22Rv1 (cell line): ENCODE data around the gene GRM8.

Source experiments
- H3K27ac ChIP-seq: fragments of 450-650 bp; 2 replicates; pipeline ENCODE4 v1.5.1; 2017
- CTCF ChIP-seq: fragments of 450-650 bp; IDR thresholded peaks from 2 replicates; pipeline ENCODE4 v1.5.1; 2017; ENCODE audit warnings: mild to moderate bottlenecking
- ZFX ChIP-seq: fragments of 450-650 bp; IDR thresholded peaks from 2 replicates; pipeline ENCODE4 v1.6.1; 2017; ENCODE audit warnings: antibody characterized with exemption, borderline replicate concordance

Gene GRM8

DNA sequence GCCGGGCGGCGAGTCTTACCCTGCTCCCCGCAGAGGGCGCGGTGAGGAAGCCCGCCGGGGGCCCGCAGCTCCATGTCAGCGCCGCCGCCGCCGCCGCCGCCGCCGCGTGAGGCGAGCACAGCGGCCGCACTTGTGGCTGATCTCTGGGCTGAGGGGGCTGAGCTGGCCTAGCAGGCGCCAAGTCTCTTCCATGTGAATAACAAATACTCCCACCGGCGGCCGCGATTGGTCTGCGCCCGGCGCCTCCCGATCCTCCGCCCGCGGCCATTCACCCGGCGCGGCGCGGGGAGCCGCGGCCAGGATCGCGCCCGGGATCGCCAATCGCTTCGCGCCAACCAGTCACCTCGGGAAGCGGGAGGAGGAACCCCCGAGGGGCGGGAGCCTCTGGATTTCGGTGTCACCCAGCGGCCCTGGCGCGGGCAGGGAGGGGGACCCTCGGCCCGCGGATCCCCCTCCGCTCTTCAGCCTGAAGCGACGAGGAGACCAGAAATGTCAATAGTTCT, at the start of gene GRM8:
GRM8 (minus strand) TSS at position 164 of the 503 bp plus-strand sequence.
- TF ChIP-seq CTCF (no peak; the same call in 1 of the 2 replicates), ZFX (no peak)
- H3K27ac ChIP-seq: peak within 1 kb of the TSS; percentile 90

DNA sequence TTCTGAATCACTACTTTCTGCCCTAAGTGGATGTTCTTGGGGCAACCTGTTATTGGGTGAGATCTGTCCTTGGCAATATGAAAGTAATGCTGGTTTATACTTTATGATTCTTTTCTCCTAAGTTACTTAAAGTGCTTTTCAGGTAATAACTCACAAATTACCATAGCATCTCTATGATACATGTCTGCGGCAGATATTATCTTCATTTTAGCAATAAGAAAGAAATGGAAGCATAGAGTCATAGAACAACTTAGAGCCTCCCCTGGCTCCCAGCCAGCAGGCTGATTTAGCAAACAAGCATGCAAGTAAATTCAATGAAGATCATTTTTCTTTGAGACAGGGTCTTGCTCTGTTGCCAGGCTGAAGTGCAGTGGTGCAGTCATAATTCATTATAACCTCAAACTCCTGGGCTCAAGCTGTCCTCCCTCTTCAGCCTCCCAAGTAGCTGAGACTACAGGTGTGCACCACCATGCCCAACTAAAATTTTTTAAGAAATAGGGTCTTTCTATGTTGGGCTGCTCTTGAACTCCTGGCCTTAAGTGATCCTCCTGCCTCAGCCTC, 38.1 kb upstream of the GRM8 start:
- no peak overlapping the region for H3K27ac ChIP-seq
- TF ChIP-seq CTCF (no peak), ZFX (no peak)

- TF ChIP-seq CTCF (no peak), ZFX (no peak)
- H3K27ac ChIP-seq: no peak overlapping the region
These were observed 37.4 kb upstream of the GRM8 start for GRCh38 chr7:127290116-127290655.

- no peak for TF ChIP-seq CTCF
- TF ChIP-seq ZFX: no peak
- no peak overlapping the region for H3K27ac ChIP-seq
These were observed 34.4 kb upstream of the GRM8 start for GRCh38 chr7:127287133-127287532.

- no peak overlapping the region for H3K27ac ChIP-seq
- TF ChIP-seq CTCF (no peak), ZFX (no peak)
These were observed 17.4 kb upstream of the GRM8 start for GRCh38 chr7:127270093-127270492.

GRCh38 chr7:127266047-127266446, 13.3 kb upstream of the GRM8 start:
- no peak overlapping the region for H3K27ac ChIP-seq
- no peak for TF ChIP-seq ZFX
- no peak for TF ChIP-seq CTCF

- TF ChIP-seq ZFX: no peak
- no peak for TF ChIP-seq CTCF
- no peak overlapping the region for H3K27ac ChIP-seq
These were observed 11.5 kb upstream of the GRM8 start for GRCh38 chr7:127264219-127264618.
